B cell (primary cell): ENCODE data around the gene NUP85. TPM values are rescaled to one million over a fixed set of nuclear protein-coding genes. Genes with fewer than 3 reads are reported as not detected.

Experiments
- ATAC-seq: fragments of 200-7000 bp; cut with Tn5 transposase; one replicate; pipeline ENCODE4 v1.10.0; 2021; ENCODE audit warnings: low read depth, mild to moderate bottlenecking, moderate number of reproducible peaks, moderate library complexity
- CTCF ChIA-PET: fragments of 350-600 bp; sonication (Branson Sonifier 250); formaldehyde crosslinking; loops from one replicate; lab custom pipeline; 2021; ENCODE audit warnings: antibody characterized with exemption, inconsistent platforms; lab: Charles Lee
- POLR2A ChIA-PET: fragments of 350-600 bp; sonication (Branson Sonifier 250); formaldehyde crosslinking; loops from one replicate; lab custom pipeline; 2021; ENCODE audit warnings: antibody characterized with exemption; lab: Charles Lee
- DNase-seq: peaks from one replicate; pipeline ENCODE4 v3.0.0; 2013
- H2AFZ ChIP-seq: 2 replicates; pipeline ENCODE4 v1.6.1; 2012; ENCODE audit warnings: mild to moderate bottlenecking, low read depth, low read length; ENCODE audit not compliant: insufficient read depth, poor library complexity, severe bottlenecking
- H3K27ac ChIP-seq, 2 donors: 1 replicate in 1 of 2; 2 replicates in 1 of 2; pipeline ENCODE4 v1.5.1; 2012 to 2013; ENCODE audit warnings: low read length in 2 of 2, mild to moderate bottlenecking in 2 of 2, moderate library complexity in 1 of 2
- H3K27me3 ChIP-seq, 4 experiments: fragments of 200-600 bp in 1 of 4; sonication (generic) in 1 of 4; replicated peaks in 1 of 4; 1 replicate in 2 of 4; 2 replicates in 2 of 4; pipeline versions ENCODE4 v1.6.1 to v1.7.0; 2013 to 2016; ENCODE audit warnings: low read length in 3 of 4, mild to moderate bottlenecking in 2 of 4, mixed read lengths in 1 of 4, moderate library complexity in 1 of 4; ENCODE audit not compliant: insufficient read depth in 4 of 4, control insufficient read depth in 3 of 4; ENCODE audit errors: control extremely low read depth in 1 of 4
- H3K36me3 ChIP-seq, 2 experiments: replicated peaks in 1 of 2; 1 replicate in 1 of 2; 2 replicates in 1 of 2; pipeline versions ENCODE4 v1.6.1 to v1.7.1; 2013; ENCODE audit warnings: low read length in 1 of 2; ENCODE audit not compliant: insufficient read depth in 2 of 2, control insufficient read depth in 1 of 2; ENCODE audit errors: control extremely low read depth in 1 of 2, extremely low read depth in 1 of 2
- H3K4me1 ChIP-seq, 2 donors: fragments of 200-600 bp in 1 of 2; sonication (generic) in 1 of 2; 1 replicate in 1 of 2; 2 replicates in 1 of 2; pipeline versions ENCODE4 v1.5.1 to v1.6.1; 2013 to 2017; ENCODE audit warnings: low read length in 2 of 2; ENCODE audit not compliant: control insufficient read depth in 2 of 2, insufficient read depth in 2 of 2
- H3K4me2 ChIP-seq: replicated peaks from 2 replicates; pipeline ENCODE3; 2012; ENCODE audit warnings: mild to moderate bottlenecking, low read depth, low read length; ENCODE audit not compliant: poor library complexity, severe bottlenecking
- H3K4me3 ChIP-seq, 5 experiments: fragments of 200-600 bp in 1 of 5; sonication (generic) in 1 of 5; 1 replicate in 3 of 5; 2 replicates in 2 of 5; pipeline versions ENCODE4 v1.5.1 to v1.7.0; 2011 to 2016; ENCODE audit warnings: low read length in 4 of 5, mild to moderate bottlenecking in 4 of 5, low read depth in 2 of 5, control low read depth in 1 of 5, moderate library complexity in 1 of 5; ENCODE audit not compliant: insufficient read depth in 1 of 5; ENCODE audit errors: control extremely low read depth in 1 of 5, extremely low read depth in 1 of 5
- H3K79me2 ChIP-seq: fragments of 200-600 bp; sonication (generic); one replicate; pipeline ENCODE4 v1.6.0; 2016; ENCODE audit warnings: low read length; ENCODE audit not compliant: control insufficient read depth, insufficient read depth
- H3K9ac ChIP-seq: fragments of 200-600 bp; sonication (generic); 2 replicates; pipeline ENCODE4 v1.6.1; 2017; ENCODE audit warnings: mild to moderate bottlenecking, low read length, moderate library complexity
- H3K9me3 ChIP-seq, 3 donors: one replicate each; pipeline versions ENCODE4 v1.6.1 to v1.7.1; 2013; ENCODE audit warnings: low read length in 2 of 3; ENCODE audit not compliant: control insufficient read depth in 2 of 3, insufficient read depth in 1 of 3; ENCODE audit errors: control extremely low read depth in 1 of 3
- H4K20me1 ChIP-seq: 2 replicates; pipeline ENCODE4 v1.6.0; 2012; ENCODE audit warnings: mild to moderate bottlenecking, low read length; ENCODE audit not compliant: insufficient read depth, control insufficient read depth, poor library complexity, severe bottlenecking
- H3K27ac Mint-ChIP-seq: one replicate; pipeline ENCODE4 v1.8.0; 2021; ENCODE audit warnings: mixed read lengths
- H3K27me3 Mint-ChIP-seq: one replicate; pipeline ENCODE4 v1.8.0; 2021; ENCODE audit warnings: mixed read lengths
- H3K4me1 Mint-ChIP-seq: one replicate; pipeline ENCODE4 v1.8.0; 2021; ENCODE audit warnings: mixed read lengths
- H3K4me3 Mint-ChIP-seq: one replicate; pipeline ENCODE4 v1.8.0; 2021; ENCODE audit warnings: mixed read lengths
- H3K9me3 Mint-ChIP-seq: one replicate; pipeline ENCODE4 v1.8.0; 2022; ENCODE audit warnings: mixed read lengths; ENCODE audit not compliant: insufficient read depth
- CTCF ChIP-seq: fragments of 200-600 bp; IDR thresholded peaks from one replicate; pipeline ENCODE4 v1.8.0; 2022; ENCODE audit warnings: antibody characterized with exemption, mild to moderate bottlenecking
- EZH2 ChIP-seq: IDR thresholded peaks from 2 replicates; pipeline ENCODE4 v1.6.1; 2012; ENCODE audit warnings: borderline replicate concordance, low read depth, mild to moderate bottlenecking, moderate library complexity, low read length; ENCODE audit not compliant: insufficient read depth, poor library complexity, severe bottlenecking
- WGBS: methylation state at CpG from one replicate; pipeline ENCODE4 v1.1.5; 2013; ENCODE audit warnings: missing lambda C conversion rate; ENCODE audit not compliant: insufficient coverage; 5-methylcytosine and 5-hydroxymethylcytosine counted together
- intact Hi-C: fragments of 100-400 bp; cut with micrococcal nuclease; formaldehyde crosslinking; loops from one replicate; pipeline ENCODE4 v1.10.0; 2022
- polyA plus RNA-seq: library from polyadenylated mRNA; depleted of rRNA; stranded (reverse); fragments of >200 nt; gene quantifications from 2 replicates; pipeline ENCODE4 v1.2.3, GENCODE V29; 2012
- total RNA-seq, 2 donors: library from RNA; stranded (reverse); fragments of 120-200 nt in 1 of 2; gene quantifications; 1 replicate in 1 of 2; 2 replicates in 1 of 2; pipeline versions ENCODE4 v1.2.3 to v1.2.4, GENCODE V29; 2013 to 2022

Gene NUP85
- total and polyA plus RNA-seq, 2 donors (not counting 1 experiment from before 2014, with no cell fraction given), result 97.5 to 142 TPM

- H3K36me3 ChIP-seq, result peaks cover 18 to 74% of the 10 kb centered on the region in 2 experiments
- no peaks in the 10 kb centered on the region for H4K20me1 ChIP-seq
- no peaks in the 10 kb centered on the region for H3K4me1 Mint-ChIP-seq
- no peak overlapping the region for H3K4me3 ChIP-seq
- peaks cover 2% of the 10 kb centered on the region for H3K79me2 ChIP-seq
- TF ChIP-seq EZH2 (no peak), CTCF (no peak)
- ChIA-PET CTCF (interaction anchor here (1.2 to 3.9 kb wide), 3 partner anchors 8 to 270 kb away, joined by 7 to 22 read pairs (median 14); no protein-coding TSS in a partner anchor), POLR2A (no interaction called here)
- no peaks in the 10 kb centered on the region for H3K9me3 Mint-ChIP-seq
- DNase-seq, result no peak
- H3K27ac ChIP-seq, result no peak overlapping the region
- no peak overlapping the region for H2AFZ ChIP-seq
- no peaks in the 10 kb centered on the region for H3K27me3 ChIP-seq
- intact Hi-C loops, result no loop called here
- no peak overlapping the region for H3K4me3 Mint-ChIP-seq
- no peak overlapping the region for H3K9ac ChIP-seq
- H3K27me3 Mint-ChIP-seq, result no peaks in the 10 kb centered on the region
- H3K27ac Mint-ChIP-seq, result peak overlapping the region; percentile 78
- H3K4me2 ChIP-seq, result no peak overlapping the region
- 100% methylated on average over 6 of the region's 8 CpGs for WGBS
- H3K9me3 ChIP-seq, result no peaks in the 10 kb centered on the region
- no peak for ATAC-seq
- H3K4me1 ChIP-seq, result no peaks in the 10 kb centered on the region
These were observed 25.6 kb downstream of the NUP85 start for GRCh38 chr17:75231071-75231470.

DNA sequence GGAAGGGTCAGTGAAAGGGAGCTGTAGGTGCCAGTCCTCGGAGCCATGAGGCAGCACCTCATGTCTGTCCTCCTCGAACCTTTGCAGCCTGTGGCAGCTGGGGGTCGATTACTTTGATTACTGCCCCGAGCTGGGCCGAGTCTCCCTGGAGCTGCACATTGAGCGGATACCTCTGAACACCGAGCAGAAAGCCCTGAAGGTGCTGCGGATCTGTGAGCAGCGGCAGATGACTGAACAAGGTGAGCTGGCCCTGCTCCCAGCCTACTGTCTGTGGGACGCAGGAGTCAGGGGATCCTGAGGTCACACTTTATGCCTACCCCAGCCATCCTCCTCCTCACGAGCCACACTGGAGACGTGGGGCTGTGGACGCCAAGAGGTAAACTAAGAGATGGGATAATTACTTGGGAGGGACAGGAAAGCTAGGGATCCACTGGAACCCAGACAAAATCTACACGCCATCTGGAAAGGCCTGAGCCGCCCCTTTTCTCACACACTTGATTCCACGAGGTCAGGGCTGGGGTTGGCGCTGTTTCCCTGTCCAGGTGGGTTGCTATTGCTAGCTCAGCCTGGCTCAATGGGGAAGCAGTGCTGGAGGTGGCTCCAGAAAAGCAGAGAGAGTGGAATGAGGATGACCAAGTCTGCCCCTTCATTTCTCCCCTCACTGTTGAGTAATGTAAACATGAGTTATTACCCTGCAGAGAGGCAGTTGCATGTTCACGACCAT lies 26.4 kb downstream of the NUP85 start:
- Mint-ChIP-seq H3K4me3 (no peak overlapping the region), H3K9me3 (no peaks in the 10 kb centered on the region), H3K27me3 (no peaks in the 10 kb centered on the region), H3K27ac (no peak overlapping the region), H3K4me1 (no peaks in the 10 kb centered on the region)
- Histone ChIP-seq H3K27me3 (no peaks in the 10 kb centered on the region), H3K27ac (no peak overlapping the region), H3K36me3 (peaks cover 21 to 74% of the 10 kb centered on the region in 2 experiments), H3K79me2 (peaks cover 2% of the 10 kb centered on the region), H3K4me2 (no peak overlapping the region), H3K4me3 (no peak overlapping the region), H2AFZ (no peak overlapping the region), H3K9me3 (no peaks in the 10 kb centered on the region), H3K9ac (no peak overlapping the region), H3K4me1 (no peaks in the 10 kb centered on the region), H4K20me1 (no peaks in the 10 kb centered on the region)
- TF ChIP-seq CTCF (no peak), EZH2 (no peak)
- no peak for DNase-seq
- POLR2A ChIA-PET, result no interaction called here
- no peak for ATAC-seq
- WGBS, result over 99% methylated on average over 13 of the region's 18 CpGs
- intact Hi-C loops, result no loop called here
- CTCF ChIA-PET, result interaction anchor here (0.7 to 3.9 kb wide), 2 partner anchors 8 to 118 kb away, joined by 4 to 22 read pairs; no protein-coding TSS in a partner anchor
